Lower leg skin (tissue), 3 donors: ENCODE results near the gene TBC1D9.

Experiments
- POLR2A ChIP-seq, 2 donors: fragments of 450-650 bp; IDR thresholded peaks; one replicate each; pipeline ENCODE4 v1.6.1; 2016 to 2017; ENCODE audit warnings: antibody characterized with exemption in 2 of 2, mild to moderate bottlenecking in 1 of 2, moderate library complexity in 1 of 2
- TF ChIP-seq, protein P1 (sequence below), 3 donors: fragments of 450-650 bp; IDR thresholded peaks; one replicate each; pipeline ENCODE4 v1.5.1; 2016; ENCODE audit warnings: antibody characterized with exemption in 3 of 3, mild to moderate bottlenecking in 3 of 3, moderate library complexity in 2 of 3

- TF ChIP-seq, protein P1, sequence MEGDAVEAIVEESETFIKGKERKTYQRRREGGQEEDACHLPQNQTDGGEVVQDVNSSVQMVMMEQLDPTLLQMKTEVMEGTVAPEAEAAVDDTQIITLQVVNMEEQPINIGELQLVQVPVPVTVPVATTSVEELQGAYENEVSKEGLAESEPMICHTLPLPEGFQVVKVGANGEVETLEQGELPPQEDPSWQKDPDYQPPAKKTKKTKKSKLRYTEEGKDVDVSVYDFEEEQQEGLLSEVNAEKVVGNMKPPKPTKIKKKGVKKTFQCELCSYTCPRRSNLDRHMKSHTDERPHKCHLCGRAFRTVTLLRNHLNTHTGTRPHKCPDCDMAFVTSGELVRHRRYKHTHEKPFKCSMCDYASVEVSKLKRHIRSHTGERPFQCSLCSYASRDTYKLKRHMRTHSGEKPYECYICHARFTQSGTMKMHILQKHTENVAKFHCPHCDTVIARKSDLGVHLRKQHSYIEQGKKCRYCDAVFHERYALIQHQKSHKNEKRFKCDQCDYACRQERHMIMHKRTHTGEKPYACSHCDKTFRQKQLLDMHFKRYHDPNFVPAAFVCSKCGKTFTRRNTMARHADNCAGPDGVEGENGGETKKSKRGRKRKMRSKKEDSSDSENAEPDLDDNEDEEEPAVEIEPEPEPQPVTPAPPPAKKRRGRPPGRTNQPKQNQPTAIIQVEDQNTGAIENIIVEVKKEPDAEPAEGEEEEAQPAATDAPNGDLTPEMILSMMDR (IDR thresholded peaks at IDR 0.05) = no peak
- TF ChIP-seq POLR2A (IDR thresholded peaks at IDR 0.05) = no peak
Observed at GRCh38 chr4:140718241-140718952, 37.8 kb downstream of the TBC1D9 start.
